Hepatocyte (in vitro differentiated cells): ENCODE measurements around the gene CYGB.

ENCODE experiments used
- CTCF ChIP-seq: fragments of 200-600 bp; sonication (generic); IDR thresholded peaks from 2 replicates; pipeline ENCODE4 v1.5.1; 2016; ENCODE audit warnings: antibody characterized with exemption, mild to moderate bottlenecking; ENCODE audit not compliant: poor library complexity
- EZH2 ChIP-seq: fragments of 200-600 bp; sonication (generic); IDR thresholded peaks from 2 replicates; pipeline ENCODE4 v1.6.1; 2016; ENCODE audit warnings: antibody characterized with exemption, mild to moderate bottlenecking, borderline replicate concordance

GRCh38 chr17:76570457-76570856 lies 32.9 kb upstream of the CYGB start:
- TF ChIP-seq CTCF (no peak), EZH2 (no peak)
